GM19240 (cell line): Measurements from ENCODE around the gene MOSMO.
A peak's percentile ranks its signal among the peaks of the same experiment; 100 is the strongest.
"Not testable (repeated sequence)": the region's sequence is repeated elsewhere in the genome, so short reads cannot be mapped to it uniquely, and the experiment has no call there.

ENCODE experiments used
- DNase-seq: peaks from one replicate; pipeline ENCODE4 v3.0.0; 2011; ENCODE audit warnings: low spot score; ENCODE audit not compliant: insufficient read length

The MOSMO gene

GRCh38 chr16:22043882-22044281 is 36.0 kb downstream of the MOSMO start:
- DNase-seq: not testable (repeated sequence)

- not testable (repeated sequence) for DNase-seq
Measured at GRCh38 chr16:22045888-22046287, 38.0 kb downstream of the MOSMO start.

GRCh38 chr16:22050963-22051362 is 43.1 kb downstream of the MOSMO start:
- DNase-seq: no peak

- no peak for DNase-seq
Measured at GRCh38 chr16:22052980-22053379, 45.1 kb downstream of the MOSMO start.

GRCh38 chr16:22053921-22054341 is 46.0 kb downstream of the MOSMO start:
- DNase-seq: no peak

GRCh38 chr16:22054847-22055590 is 47.1 kb downstream of the MOSMO start:
- DNase-seq: no peak

GRCh38 chr16:22055881-22056280 is 48.0 kb downstream of the MOSMO start:
- no peak for DNase-seq

GRCh38 chr16:22063888-22064467 is 56.1 kb downstream of the MOSMO start:
- no peak for DNase-seq

GRCh38 chr16:22065252-22065651 is 57.3 kb downstream of the MOSMO start:
- no peak for DNase-seq

GRCh38 chr16:22070361-22071330 is 62.7 kb downstream of the MOSMO start:
- no peak for DNase-seq

GRCh38 chr16:22071331-22071910 is 63.5 kb downstream of the MOSMO start:
- no peak for DNase-seq

GRCh38 chr16:22073350-22073749 is 65.4 kb downstream of the MOSMO start:
- DNase-seq: no peak

- DNase-seq: no peak
Measured at GRCh38 chr16:22075043-22075757, 67.3 kb downstream of the MOSMO start.

GRCh38 chr16:22075776-22076175 is 67.9 kb downstream of the MOSMO start:
- no peak for DNase-seq

GRCh38 chr16:22077700-22078313 is 69.9 kb downstream of the MOSMO start:
- DNase-seq: peak; percentile 43

GRCh38 chr16:22078656-22079055 is 70.7 kb downstream of the MOSMO start:
- no peak for DNase-seq

- no peak for DNase-seq
Measured at GRCh38 chr16:22081050-22081449, 73.1 kb downstream of the MOSMO start.

GRCh38 chr16:22086440-22086839 is 78.5 kb downstream of the MOSMO start:
- DNase-seq: no peak

GRCh38 chr16:22088642-22089041 is 80.7 kb downstream of the MOSMO start:
- DNase-seq: no peak

GRCh38 chr16:22089910-22090309 is 82.0 kb downstream of the MOSMO start:
- DNase-seq: no peak
